ENCODE data around the gene TTC24. TPM values are rescaled to one million over a fixed set of nuclear protein-coding genes. Genes with fewer than 3 reads are reported as not detected.

The TTC24 gene
- total RNA-seq, 2 donors from 2014 or later = not detected

GRCh38 chr1:156581661-156582387, 2.3 kb downstream of the TTC24 start:
- no peak for TF ChIP-seq CTCF (IDR thresholded peaks at IDR 0.05)
- Histone ChIP-seq H3K27me3 (replicated peaks; ENCODE audit: insufficient read depth) (no peaks in the 10 kb centered on the region), H3K27ac (no peak overlapping the region), H3K36me3 (no peaks in the 10 kb centered on the region), H3K4me3 (no peak overlapping the region), H3K9me3 (no peaks in the 10 kb centered on the region), H3K4me1 (ENCODE audit: control insufficient read depth in 1 of 2, low read depth in 2 of 2) (no peaks in the 10 kb centered on the region)
- ATAC-seq (ENCODE audit: insufficient number of reproducible peaks, low FRiP score, low read depth) (no peak), DNase-seq (ENCODE audit: low spot score) (no peak)

- H3K27me3 ChIP-seq (replicated peaks; ENCODE audit: insufficient read depth) = no peaks in the 10 kb centered on the region
- no peaks in the 10 kb centered on the region for H3K9me3 ChIP-seq
- ATAC-seq (ENCODE audit: insufficient number of reproducible peaks, low FRiP score, low read depth) = no peak
- no peak overlapping the region for H3K27ac ChIP-seq
- no peak overlapping the region for H3K4me3 ChIP-seq
- no peaks in the 10 kb centered on the region for H3K36me3 ChIP-seq
- DNase-seq (ENCODE audit: low spot score) = no peak
- no peak for TF ChIP-seq CTCF (IDR thresholded peaks at IDR 0.05)
- H3K4me1 ChIP-seq (ENCODE audit: control insufficient read depth in 1 of 2, low read depth in 2 of 2) = no peaks in the 10 kb centered on the region
Measured at GRCh38 chr1:156582388-156583017, 3.0 kb downstream of the TTC24 start.

DNA sequence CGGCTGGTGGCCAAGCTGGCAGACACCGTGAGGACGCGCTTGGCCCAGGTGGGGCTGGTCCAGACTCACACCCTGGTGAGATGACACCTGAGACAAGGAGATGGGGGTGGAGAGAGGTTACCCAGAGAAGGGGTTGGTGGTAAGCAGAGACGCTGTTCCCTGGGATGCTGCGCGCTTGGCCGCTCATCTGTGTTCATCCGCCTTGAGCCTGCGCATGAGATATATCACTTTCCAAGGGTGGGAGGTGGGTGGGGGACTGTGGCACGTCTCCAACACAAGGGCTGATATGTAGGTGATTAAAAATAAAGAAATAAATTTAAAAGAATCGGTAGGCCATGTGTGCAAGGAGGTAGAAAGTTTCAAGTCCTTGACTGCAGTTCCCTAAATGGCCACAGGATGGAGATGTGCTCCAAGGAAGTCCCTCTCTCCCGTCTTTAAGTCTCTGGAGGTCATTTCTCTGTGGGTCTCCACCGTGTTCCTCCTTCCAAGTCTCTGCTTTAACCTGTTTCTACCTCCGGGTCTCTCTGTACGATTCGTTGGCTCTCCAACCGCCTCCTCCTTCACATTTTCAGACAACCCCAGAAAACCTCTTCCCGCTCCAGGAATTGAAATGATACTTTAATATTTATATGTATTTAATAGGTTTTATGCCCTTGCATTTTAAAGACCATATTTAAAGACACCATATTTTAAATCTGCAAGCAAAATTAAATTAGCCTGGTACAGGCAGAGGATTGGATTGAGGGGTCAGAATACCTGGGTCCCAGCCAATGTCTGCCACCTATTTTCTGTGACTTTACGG, 4.5 kb downstream of the TTC24 start:
- Histone ChIP-seq H3K36me3 (no peaks in the 10 kb centered on the region), H3K4me3 (no peak overlapping the region), H3K4me1 (ENCODE audit: control insufficient read depth in 1 of 2, low read depth in 2 of 2) (no peaks in the 10 kb centered on the region), H3K27ac (no peak overlapping the region), H3K27me3 (replicated peaks; ENCODE audit: insufficient read depth) (no peaks in the 10 kb centered on the region), H3K9me3 (no peaks in the 10 kb centered on the region)
- TF ChIP-seq CTCF (IDR thresholded peaks at IDR 0.05) = peak; percentile 92
- DNase-seq (ENCODE audit: low spot score) = no peak
- no peak for ATAC-seq (ENCODE audit: insufficient number of reproducible peaks, low FRiP score, low read depth)

DNA sequence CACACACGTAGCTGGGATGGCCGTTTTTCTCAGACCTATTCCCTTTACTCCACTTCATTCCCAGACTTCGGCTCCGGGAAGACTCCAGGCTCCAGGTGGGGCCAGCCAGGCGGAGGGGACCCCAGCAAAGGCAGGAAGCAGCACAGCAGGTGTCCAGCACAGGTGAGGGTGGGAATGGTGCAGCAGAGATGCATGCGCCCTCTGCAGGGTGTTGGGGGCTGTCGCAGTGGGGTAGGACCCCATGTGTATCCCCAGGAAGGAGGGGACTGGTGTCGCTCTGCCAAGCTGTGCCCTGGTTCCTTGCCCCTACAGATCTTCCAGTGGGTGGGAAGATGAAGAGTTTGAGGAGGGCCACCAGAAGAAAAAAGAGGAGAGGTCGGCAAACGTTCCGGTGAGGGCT, 5.3 kb downstream of the TTC24 start:
- no peak for TF ChIP-seq CTCF (IDR thresholded peaks at IDR 0.05)
- H3K27ac ChIP-seq = no peak overlapping the region
- H3K4me3 ChIP-seq = no peak overlapping the region
- ATAC-seq (ENCODE audit: insufficient number of reproducible peaks, low FRiP score, low read depth) (no peak), DNase-seq (ENCODE audit: low spot score) (no peak)
- no peaks in the 10 kb centered on the region for H3K4me1 ChIP-seq (ENCODE audit: control insufficient read depth in 1 of 2, low read depth in 2 of 2)
- no peaks in the 10 kb centered on the region for H3K36me3 ChIP-seq
- H3K27me3 ChIP-seq (replicated peaks; ENCODE audit: insufficient read depth) = no peaks in the 10 kb centered on the region
- no peaks in the 10 kb centered on the region for H3K9me3 ChIP-seq

DNA sequence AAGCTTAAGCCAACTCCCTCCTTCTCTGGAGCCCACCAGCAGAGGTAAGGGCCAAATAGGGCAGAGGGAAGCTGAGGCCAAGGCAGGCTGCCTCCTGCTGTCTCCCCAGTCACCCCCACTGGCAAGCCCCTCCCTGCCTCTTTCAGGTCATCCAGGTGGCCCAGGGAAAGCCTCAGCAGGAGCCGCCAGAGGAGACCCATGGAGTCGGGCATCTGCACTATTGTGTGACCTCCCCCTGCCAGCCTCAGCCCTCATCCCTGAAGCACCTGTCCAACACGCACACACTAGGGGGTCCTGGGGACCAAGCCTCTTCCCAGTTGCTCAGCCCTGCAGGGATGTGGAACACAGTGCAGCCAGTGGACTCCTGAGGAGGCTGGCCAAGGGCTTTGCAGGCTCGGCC, 6.8 kb downstream of the TTC24 start:
- DNase-seq (ENCODE audit: low spot score) = no peak
- ATAC-seq (ENCODE audit: insufficient number of reproducible peaks, low FRiP score, low read depth) = no peak
- Histone ChIP-seq H3K9me3 (no peaks in the 10 kb centered on the region), H3K27ac (no peak overlapping the region), H3K27me3 (replicated peaks; ENCODE audit: insufficient read depth) (no peaks in the 10 kb centered on the region), H3K4me1 (ENCODE audit: control insufficient read depth in 1 of 2, low read depth in 2 of 2) (peaks cover 0 to 5% of the 10 kb centered on the region in 2 donors), H3K36me3 (no peaks in the 10 kb centered on the region), H3K4me3 (no peak overlapping the region)
- no peak for TF ChIP-seq CTCF (IDR thresholded peaks at IDR 0.05)
